Kasumi-1 (cell line): ENCODE results near the gene FER.
"Not testable (repeated sequence)": the region's sequence is repeated elsewhere in the genome, so short reads cannot be mapped to it uniquely, and the experiment has no call there.

ENCODE experiments used
- DNase-seq, 2 experiments: peaks; one replicate each; lab custom pipeline; 2025; lab: John Stamatoyannopoulos, UW

The FER gene

DNA sequence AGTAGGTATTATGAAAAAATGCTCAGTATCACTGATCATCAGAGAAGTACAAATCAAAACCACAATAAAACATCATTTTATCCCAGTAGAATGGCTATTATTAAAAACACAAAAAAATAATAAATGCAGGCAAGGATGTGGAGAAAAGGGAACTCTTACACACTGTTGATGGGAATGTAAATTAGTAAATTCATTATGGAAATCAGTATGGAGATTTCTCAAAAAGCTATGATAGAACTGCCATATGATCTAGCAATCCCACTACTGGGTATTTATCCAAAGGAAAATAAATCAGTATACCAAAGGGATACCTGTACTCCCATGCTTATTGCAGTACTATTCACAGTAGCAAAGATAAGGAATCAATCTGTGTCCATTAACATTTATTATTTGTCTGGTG, 209.6 kb downstream of the FER start:
- no peak for DNase-seq

DNA sequence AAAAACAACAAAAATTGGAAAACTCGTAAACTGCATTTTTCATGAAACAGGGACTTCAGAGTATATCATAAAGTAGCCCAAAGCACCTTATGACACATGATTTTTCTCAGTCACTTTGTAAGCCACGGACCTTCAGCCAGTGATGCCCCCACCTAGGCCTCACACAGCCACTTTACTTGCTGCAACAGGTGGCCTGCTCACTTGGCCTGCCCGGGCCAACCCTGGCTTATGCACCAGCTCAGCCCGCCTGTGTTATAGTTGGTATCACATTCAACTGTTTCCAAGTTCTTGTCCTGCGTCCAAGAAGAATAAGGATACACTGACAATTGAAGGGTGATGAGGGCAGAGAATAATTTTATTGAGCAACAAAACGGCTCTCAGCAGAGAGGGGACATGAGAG, 219.2 kb downstream of the FER start:
- DNase-seq: no peak

DNA sequence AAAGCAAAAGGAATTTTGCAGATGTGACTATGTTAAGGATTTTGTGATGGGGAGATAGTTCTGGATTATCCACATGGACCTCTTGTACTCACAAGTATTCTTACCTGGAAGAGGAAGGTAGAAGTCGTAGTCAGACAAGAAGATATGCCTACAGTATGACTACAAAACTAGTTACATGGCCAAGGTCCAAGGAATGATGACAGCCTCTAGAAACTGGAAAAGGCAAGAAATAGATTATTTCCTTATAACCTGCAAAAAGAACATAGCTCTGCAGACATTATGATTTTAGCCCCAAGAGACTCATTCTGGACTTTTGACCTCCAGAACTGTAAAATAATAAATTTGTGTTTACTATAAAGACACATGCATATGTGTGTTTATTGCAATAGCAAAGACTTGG, 226.9 kb downstream of the FER start:
- DNase-seq: no peak

DNA sequence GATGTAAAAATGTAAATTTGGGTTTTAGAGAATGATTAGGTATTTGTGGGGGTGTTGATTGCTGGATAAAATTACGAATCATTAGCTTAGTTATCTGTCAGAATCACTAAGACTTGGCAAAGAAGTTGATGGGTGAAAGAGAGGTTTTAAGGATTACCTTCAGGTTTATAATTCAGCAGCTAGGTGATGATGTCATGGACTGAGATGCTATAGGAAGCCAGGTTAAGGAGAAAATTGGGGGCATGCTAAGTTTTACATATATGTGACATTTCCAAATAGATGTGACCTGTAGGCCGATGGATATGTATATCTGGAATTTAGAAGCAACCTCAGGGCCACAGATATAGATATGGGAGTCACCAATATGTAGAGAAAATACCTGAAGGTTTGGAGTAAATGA, 228.0 kb downstream of the FER start:
- no peak for DNase-seq

DNA sequence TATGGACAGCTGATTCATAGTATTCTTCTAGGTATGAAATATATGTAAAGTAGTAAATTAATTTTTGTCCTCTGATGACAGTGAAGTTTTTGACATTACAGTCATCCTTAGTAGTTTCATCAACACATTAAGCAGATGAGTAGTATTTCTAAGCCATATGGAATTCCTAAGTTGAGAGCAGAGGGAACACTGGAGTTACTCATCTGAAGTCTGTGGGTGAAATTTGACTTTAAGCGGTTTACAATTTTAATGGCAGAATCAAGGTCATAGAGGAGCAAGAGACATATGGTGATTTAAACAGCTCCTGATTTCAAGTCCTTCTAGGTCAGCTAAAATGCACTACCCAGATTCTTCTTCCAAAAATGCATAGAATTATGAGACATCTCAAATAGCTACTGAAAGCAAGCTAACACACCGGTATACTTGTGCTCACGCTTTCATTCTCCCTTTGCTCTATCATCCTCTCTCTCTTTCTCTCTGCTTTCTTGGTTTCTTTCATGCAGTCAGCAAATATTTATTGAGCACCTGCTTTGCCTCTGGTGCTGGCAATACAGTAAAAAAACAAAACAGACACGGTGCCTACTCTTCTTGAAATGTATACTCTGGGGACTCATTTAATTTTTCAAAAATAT, 235.9 kb downstream of the FER start:
- DNase-seq: no peak

DNA sequence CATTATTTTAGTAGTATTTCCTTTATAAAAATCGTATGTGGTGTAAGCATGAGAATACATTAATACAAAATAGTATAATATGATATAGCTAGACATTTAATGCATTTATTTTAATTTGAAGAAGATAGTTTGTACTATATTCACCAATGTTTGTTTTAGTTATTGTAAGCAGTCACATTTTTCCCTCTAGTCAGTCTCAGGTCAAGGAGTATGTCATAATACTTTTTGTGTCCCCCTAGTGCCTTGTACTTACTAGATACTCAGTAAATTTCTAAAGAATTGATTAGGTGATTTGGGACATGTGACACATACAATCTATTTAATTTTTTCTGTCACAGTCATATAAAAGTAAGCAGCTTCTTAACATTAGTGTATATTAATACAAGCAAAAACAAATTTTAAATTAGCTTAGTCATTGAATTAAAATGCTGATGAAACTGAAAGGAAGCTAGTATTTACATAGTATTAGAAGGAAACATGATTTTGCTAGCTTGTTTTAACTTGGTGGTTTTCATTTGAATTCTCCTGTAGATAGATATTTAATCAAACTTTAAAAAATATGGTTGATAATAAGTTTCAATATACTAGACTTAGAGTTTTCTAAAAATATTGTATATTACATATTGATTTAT, 242.2 kb downstream of the FER start:
- DNase-seq: no peak

DNA sequence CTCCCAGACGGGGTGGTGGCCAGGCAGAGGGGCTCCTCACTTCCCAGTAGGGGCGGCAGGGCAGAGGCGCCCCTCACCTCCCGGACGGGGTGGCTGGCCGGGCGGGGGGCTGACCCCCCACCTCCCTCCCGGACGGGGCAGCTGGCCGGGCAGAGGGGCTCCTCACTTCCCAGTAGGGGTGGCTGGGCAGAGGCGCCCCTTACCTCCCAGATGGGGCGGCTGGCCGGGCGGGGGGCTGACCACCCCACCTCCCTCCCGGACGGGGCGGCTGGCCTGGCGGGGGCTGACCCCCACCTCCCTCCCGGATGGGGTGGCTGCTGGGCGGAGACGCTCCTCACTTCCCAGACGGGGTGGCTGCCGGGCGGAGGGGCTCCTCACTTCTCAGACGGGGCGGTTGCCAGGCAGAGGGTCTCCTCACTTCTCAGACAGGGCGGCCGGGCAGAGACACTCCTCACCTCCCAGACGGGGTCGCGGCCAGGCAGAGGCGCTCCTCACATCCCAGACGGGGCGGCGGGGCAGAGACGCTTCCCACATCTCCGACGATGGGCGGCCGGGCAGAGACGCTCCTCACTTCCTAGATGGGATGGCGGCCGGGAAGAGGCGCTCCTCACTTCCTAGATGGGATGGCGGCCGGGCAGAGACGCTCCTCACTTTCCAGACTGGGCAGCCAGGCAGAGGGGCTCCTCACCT, 244.8 kb downstream of the FER start:
- DNase-seq: not testable (repeated sequence)

DNA sequence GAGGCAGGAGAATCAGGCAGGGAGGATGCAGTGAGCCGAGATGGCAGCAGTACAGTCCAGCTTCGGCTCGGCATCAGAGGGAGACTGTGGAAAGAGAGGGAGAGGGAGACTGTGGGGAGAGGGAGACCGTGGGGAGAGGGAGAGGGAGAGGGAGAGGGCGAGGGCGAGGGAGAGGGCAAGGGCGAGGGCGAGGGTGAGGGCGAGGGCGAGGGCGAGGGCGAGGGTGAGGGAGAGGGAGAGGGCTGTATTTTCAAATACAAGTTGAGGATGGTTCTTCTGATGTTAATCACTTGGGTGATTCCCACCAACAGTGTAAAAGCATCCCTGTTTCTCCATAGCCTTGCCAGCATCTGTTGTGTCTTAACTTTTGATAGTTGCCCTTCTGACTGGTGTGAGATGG, 245.7 kb downstream of the FER start:
- DNase-seq: not testable (repeated sequence)

DNA sequence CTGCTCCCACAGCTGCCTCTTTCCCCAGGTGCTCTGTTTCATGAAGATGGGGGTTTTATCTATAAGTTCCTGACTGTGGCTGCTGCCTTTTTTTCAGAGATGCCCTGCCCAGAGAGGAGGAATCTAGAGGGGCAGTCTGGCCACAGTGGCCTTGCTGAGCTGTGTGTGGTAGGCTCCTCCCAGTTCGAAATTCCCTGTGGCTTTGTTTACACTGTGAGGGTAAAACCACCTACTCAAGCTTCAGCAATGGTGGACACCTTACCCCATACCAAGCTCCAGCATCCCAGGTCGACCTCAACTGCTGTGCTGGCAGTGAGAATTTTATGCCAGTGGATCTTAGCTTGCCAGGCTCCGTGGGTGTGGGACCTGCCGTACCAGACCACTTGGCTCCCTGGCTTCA, 250.0 kb downstream of the FER start:
- no peak for DNase-seq

DNA sequence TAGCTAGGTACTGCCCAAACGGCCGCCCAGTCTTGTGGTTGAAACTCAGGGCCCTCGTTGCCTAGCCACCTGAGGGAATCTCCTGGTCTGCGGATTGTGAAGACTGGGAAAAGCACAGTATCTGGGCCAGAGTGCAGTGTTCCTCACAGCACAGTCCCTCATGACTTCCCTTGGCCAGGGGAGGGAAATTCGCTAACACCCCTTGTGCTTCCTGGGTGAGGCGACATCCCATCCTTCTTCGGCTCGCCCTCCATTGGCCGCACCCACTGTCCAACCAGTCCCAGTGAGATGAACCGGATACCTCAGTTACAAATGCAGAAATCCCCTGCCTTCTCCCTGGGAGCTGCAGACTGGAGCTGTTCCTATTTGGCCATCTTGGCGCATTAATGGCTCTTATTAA, 250.5 kb downstream of the FER start:
- DNase-seq: no peak

DNA sequence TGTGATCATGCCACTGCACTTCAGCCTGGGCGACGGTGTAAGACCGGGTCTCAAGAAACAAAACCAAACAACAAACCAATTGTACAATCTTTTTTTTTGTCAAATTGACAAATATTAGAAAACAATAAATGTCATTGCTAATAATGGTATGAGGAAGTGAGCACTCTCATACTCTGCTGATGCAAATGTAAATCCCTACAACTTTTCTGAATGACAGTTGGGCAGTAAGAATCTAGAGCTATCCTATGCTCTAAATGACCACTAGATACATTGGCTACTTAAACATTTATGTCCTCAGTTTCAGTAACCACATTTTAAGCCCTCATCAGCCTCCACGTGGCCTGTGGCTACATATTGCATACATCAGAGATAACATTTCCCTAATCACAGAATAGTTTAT, 256.2 kb downstream of the FER start:
- DNase-seq: no peak

DNA sequence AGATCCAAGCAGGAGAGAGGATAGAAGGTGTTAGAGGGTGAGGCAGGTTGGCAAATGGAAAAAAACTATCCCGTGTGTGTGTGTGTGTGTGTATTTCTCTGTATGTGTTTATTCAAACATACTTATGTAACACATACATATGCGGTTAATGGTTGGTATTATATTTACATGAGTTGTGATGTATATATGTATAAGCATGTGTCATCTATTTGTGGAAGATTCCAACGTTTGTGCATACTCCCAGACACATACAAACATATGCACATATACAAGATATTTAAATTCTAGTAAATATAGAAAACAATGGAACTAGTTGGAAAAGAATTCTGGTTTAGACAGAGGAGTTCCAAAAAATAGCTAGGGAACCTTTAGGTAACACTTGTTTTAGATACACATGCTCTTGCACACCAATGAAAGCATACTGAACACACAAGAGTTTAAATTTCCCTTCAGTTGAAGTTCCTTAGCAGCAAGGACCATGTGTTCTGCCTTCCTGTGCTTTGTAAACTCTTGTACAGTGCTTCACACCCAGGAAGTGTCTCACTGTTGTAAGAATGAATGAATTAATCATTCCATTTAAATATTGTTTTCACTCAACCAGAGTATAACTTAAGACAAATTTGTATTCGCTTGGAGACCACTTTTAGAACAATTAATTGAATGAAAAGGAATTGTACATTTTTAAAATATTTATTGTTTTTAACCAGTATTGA, 257.8 kb downstream of the FER start:
- peak in 1 of 2 experiments; percentile 14 for DNase-seq

DNA sequence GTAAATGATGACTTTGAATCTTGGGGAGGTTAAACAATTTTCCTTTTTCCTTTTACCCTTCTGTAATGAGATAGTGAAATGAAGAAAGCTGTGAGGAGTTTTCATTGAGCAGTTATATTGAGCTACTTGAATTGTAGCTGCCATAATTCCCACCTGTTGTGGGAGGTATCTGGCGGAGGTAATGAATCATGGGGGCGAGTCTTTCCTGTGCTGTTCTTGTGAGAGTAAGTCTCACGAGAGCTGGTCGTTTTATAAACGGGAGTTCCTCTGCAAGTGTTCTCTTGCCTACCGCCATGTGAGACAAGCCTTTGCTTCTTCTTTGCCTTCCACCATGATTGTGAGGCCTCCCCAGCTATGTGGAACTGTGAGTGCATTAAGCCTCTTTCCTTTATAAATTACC, 258.4 kb downstream of the FER start:
- no peak for DNase-seq

DNA sequence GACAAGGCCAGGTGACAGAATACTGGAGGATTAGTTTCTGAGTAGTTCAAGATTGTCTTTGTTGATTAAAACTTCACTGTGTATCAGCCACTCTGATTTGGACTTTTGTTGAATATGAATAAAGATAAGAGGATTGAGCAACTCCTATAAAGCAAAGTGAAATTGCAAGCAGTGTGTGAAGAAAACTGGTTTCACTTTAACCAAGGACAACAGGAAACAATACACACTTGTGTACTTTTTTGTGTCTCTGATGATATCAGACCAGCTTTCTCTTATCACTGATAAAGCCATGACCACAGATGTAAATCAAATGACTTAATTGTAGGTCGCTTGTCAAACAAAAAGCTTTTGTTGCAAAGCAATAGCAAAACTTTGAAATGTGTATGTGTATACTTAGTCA, 268.6 kb downstream of the FER start:
- DNase-seq: no peak

DNA sequence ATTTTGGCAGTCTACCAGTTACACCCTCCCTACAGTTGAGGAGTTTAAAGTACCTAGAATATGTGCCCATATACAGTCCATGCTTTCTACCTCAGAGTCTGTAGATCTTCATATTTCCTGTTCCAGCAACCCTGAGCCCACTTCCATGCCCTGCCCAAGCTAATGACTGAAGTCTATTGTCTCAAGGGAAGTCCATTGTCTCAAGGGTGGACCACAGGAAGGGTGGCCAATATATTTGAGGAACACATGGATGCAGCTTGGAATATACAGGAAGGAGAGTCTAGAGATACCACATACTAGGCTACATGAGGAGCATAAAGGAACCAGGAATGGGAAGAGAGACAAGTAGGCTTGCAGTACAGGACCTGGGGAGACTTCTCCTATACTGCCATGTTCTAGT, 274.4 kb downstream of the FER start:
- no peak for DNase-seq

DNA sequence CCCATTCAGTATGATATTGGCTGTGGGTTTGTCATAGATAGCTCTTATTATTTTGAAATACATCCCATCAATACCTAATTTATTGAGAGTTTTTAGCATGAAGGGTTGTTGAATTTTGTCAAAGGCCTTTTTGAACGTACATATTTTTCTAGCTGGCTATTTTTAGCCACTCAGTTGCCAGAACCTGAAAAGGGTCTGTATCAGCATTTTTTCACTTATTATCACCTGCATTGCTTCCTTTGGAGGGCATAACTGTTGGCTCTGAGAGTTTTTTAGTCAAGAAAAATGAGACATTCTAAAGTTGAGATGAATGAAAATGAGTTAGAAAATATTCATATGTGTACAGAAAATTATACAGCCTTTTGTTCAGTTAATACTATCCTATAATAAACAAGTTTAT, 278.0 kb downstream of the FER start:
- not testable (repeated sequence) for DNase-seq

DNA sequence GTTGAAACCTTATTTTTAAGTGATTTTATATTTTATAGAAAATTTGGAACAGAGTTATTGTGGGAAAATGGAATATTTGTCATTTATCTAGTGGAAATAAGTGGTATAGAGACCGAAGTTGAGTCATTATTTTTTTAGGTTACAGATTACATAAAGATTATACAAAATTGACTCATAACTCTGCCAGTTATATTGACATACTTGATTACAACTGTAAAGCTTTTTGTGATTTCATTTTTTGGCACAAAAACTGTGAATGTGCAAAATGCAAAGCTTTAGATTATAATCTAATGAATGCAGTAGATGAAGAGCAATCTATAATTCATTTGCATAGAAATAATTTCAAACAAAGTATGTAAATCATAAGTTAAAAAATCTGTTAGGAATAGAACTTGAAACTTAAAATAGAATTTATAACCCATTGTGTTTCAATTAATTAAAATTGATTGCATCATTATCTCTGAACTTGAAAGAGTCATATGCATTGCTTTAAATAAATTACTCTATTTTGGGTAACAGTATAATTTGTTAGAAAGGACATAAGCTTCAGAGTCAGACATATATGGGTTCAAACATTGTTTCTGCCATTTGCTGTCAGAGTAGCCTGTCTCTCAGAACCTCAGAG, 280.4 kb downstream of the FER start:
- DNase-seq: no peak

DNA sequence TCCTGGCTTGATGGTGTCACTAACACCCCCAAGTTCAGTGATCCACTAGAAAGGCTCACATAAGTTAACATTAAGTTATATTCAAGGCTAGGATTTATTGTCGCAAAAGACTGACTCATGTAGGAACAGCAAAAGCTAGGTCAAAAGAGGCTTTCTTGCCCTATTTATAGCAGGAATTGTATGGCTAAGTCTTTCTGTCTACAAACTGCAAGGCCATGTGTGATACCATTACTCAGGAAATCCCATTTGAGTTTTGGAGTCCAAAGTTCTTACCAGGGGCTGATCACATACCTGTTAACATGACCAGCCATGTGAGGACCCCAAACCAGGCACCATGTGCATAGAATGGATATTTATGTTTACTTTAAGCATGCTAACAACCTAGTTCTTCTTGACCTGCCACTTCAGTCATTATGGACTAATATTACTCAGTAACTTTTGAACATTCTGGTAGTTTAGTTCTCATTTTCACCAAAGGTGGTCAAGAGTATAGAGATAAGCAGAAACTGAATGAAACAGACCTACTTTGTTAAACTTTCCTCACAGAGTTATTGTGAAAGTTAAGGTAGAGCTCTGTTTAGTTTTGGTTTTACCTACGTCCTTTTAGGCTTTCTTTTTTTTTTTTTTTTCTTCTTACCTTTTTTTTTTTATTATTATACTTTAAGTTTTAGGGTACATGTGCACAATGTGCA, 281.1 kb downstream of the FER start:
- DNase-seq: no peak

DNA sequence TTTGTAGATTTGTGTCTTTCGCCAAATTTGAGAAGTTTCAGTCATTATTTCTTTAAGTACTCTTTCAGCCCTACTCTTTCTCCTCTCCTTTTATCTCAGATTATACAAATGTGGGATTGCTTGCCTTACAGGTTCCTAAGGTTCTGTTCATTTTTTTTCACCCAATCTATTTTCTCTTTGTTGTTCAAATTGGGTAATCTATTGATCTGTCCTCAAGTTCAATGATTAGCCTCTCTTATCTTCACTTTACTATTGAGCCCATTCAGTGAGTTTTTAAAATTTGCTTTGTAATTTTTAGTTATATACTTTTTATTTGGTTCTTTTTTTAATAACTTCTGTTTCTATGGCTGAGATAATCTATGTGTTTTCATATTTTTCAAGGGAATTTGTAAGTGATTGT, 282.1 kb downstream of the FER start:
- DNase-seq: no peak

DNA sequence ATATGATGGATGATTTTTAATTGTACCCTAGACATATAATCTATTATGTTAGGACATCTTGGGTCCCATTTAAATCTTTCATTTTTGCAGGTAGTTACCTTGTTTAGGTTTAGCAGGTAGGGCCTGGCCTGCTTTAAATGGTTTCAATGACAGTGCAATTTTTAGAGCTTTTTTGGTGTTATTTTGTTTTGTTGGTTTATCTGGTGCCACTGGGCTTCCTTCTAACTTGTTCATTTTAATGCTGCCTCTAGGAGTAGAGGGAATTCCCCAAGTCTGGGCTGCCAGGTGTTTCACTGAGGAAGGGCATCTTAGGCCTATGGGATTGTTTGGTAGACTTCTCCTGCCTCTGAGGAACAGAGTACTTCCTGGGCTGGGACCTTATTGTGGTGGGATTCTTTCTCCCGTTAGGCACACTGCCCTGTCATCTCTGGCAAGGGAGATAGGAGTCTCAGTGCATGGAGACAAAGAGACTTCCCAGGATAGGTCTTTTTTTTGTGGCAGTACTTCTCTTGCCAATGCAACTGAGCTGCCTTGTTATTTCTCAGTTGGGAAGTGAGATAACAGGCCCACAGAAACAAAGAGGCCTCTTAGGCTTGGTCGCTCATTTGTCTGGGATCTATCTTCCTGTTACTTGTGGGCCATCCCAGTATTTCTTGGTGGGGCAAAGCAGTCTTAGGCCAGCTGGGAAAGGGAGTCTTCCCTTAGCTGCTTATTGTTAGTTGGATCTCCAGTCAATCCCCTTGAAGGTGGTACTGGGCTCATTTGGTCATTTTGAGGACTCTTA, 282.9 kb downstream of the FER start:
- no peak for DNase-seq

DNA sequence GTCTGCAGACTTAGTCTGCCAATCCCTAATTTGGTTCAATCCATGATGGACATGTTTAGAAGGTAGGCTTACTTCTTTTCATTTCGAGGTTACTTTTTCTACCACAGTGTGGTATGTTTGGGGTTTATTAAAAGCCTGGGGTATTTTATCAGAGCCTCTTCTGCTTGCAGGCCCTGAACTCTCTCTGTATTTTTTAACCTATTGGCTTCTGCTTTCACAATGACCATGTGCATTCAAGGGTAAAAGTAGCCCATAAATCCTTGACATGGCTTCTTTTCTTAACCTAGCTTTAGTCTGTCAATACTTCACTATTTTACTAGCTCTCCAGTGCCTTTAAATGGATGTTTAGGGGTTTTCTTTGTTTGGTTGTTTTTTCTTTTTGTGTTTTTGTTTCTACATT, 286.6 kb downstream of the FER start:
- DNase-seq: no peak
